PFSK-1 (cell line): ENCODE measurements around the gene DDTL.

Experiments
- FOXP2 ChIP-seq: optimal IDR thresholded peaks from 2 replicates; pipeline ENCODE3; 2011; ENCODE audit warnings: borderline replicate concordance, control low read depth, inconsistent platforms; ENCODE audit not compliant: insufficient read depth; ENCODE audit errors: extremely low read length, extremely low read depth
- POLR2AphosphoS5 ChIP-seq: IDR thresholded peaks from 2 replicates; pipeline ENCODE4 v1.6.1; 2012; ENCODE audit warnings: low read depth, mild to moderate bottlenecking, control low read depth, low read length, moderate library complexity
- SIN3A ChIP-seq: IDR thresholded peaks from 2 replicates; pipeline ENCODE4 v1.6.1; 2012; ENCODE audit warnings: mild to moderate bottlenecking, low read length, moderate library complexity, borderline replicate concordance; ENCODE audit not compliant: insufficient read depth
- TAF1 ChIP-seq: IDR thresholded peaks from 2 replicates; pipeline ENCODE4 v1.6.1; 2012; ENCODE audit warnings: low read length, control low read depth, borderline replicate concordance; ENCODE audit not compliant: insufficient read depth
- TF ChIP-seq, protein P1 (sequence below), 2 experiments: IDR thresholded peaks; 2 replicates each; pipeline versions ENCODE4 v1.6.1 to v1.8.0; 2011 to 2012; ENCODE audit warnings: low read depth in 2 of 2, low read length in 2 of 2, control low read depth in 1 of 2, inconsistent platforms in 1 of 2, mild to moderate bottlenecking in 1 of 2, moderate library complexity in 1 of 2; ENCODE audit not compliant: insufficient read depth in 1 of 2

DNA sequence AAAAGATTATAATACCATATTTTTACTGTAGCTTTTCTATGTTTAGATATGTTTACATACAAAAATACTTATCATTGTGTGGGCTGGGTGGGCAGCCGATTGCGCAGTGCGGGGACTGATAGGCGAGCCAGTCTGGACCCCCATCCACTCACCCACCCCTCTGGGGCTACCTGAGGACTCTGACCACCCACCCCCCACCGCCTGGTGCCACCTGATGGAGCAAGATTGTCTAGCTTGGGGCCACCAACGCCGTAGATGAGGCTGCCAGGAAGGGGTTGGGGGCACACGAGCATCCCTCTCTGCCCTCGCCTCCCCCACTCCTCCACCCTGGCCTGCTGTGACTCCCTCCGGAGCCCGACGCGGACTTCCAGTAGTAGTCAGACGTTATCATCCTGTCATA, 40.1 kb upstream of the DDTL start:
- TF ChIP-seq TAF1 (no peak), POLR2AphosphoS5 (no peak), SIN3A (no peak), FOXP2 (no peak)
- TF ChIP-seq, protein P1, sequence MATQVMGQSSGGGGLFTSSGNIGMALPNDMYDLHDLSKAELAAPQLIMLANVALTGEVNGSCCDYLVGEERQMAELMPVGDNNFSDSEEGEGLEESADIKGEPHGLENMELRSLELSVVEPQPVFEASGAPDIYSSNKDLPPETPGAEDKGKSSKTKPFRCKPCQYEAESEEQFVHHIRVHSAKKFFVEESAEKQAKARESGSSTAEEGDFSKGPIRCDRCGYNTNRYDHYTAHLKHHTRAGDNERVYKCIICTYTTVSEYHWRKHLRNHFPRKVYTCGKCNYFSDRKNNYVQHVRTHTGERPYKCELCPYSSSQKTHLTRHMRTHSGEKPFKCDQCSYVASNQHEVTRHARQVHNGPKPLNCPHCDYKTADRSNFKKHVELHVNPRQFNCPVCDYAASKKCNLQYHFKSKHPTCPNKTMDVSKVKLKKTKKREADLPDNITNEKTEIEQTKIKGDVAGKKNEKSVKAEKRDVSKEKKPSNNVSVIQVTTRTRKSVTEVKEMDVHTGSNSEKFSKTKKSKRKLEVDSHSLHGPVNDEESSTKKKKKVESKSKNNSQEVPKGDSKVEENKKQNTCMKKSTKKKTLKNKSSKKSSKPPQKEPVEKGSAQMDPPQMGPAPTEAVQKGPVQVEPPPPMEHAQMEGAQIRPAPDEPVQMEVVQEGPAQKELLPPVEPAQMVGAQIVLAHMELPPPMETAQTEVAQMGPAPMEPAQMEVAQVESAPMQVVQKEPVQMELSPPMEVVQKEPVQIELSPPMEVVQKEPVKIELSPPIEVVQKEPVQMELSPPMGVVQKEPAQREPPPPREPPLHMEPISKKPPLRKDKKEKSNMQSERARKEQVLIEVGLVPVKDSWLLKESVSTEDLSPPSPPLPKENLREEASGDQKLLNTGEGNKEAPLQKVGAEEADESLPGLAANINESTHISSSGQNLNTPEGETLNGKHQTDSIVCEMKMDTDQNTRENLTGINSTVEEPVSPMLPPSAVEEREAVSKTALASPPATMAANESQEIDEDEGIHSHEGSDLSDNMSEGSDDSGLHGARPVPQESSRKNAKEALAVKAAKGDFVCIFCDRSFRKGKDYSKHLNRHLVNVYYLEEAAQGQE (IDR thresholded peaks at IDR 0.05; ENCODE audit: insufficient read depth in 1 of 2, low read depth in 2 of 2, low read length in 2 of 2): no peak
